Stomach (tissue), 9 donors: ENCODE results near the gene WDR86. TPM values are rescaled to one million over a fixed set of nuclear protein-coding genes. Genes with fewer than 3 reads are reported as not detected.

Experiments used
- DNase-seq, 2 donors: peaks; one replicate each; pipeline versions ENCODE4 v3.0.0 to v3.0.0-alpha.2; 2013 to 2019
- H3K27ac ChIP-seq, 5 donors: fragments of 200-600 bp in 4 of 5; sonication (generic) in 4 of 5; one replicate each; pipeline ENCODE4 v1.5.1; 2013 to 2019; ENCODE audit warnings: mild to moderate bottlenecking in 1 of 5, moderate library complexity in 1 of 5
- H3K27me3 ChIP-seq, 3 donors: fragments of 200-600 bp; sonication (generic); one replicate each; pipeline ENCODE4 v1.5.1; 2017 to 2019; ENCODE audit warnings: mixed run types in 1 of 3
- H3K36me3 ChIP-seq, 4 donors: fragments of 200-600 bp; sonication (generic); 1 replicate in 3 of 4; 2 replicates in 1 of 4; pipeline ENCODE4 v1.5.1; 2016 to 2019
- H3K4me1 ChIP-seq, 4 donors: fragments of 200-600 bp; sonication (generic); one replicate each; pipeline ENCODE4 v1.5.1; 2016 to 2019
- H3K4me3 ChIP-seq, 4 donors: fragments of 200-600 bp; sonication (generic) in 3 of 4; one replicate each; pipeline ENCODE4 v1.5.1; 2016 to 2019; ENCODE audit warnings: mild to moderate bottlenecking in 1 of 4
- H3K9me3 ChIP-seq, 4 donors: fragments of 200-600 bp; sonication (generic); one replicate each; pipeline ENCODE4 v1.5.1; 2016 to 2019
- EP300 ChIP-seq: sonication (generic); formaldehyde crosslinking; IDR thresholded peaks from one replicate; pipeline ENCODE4 v1.6.1; 2017; ENCODE audit warnings: antibody characterized with exemption
- POLR2A ChIP-seq, 4 donors: fragments of 450-650 bp; IDR thresholded peaks; one replicate each; pipeline ENCODE4 v1.6.1; 2016; ENCODE audit warnings: antibody characterized with exemption in 4 of 4, control low read depth in 2 of 4, mild to moderate bottlenecking in 1 of 4, moderate library complexity in 1 of 4
- POLR2AphosphoS5 ChIP-seq, 3 donors: sonication (generic); formaldehyde crosslinking; IDR thresholded peaks; one replicate each; pipeline ENCODE4 v1.6.1; 2016; ENCODE audit warnings: antibody characterized with exemption in 3 of 3
- whole genome bisulfite sequencing, 5 donors: extraction: QIAGEN DNeasy Blood & Tissue Kit in 3 of 5; methylation state at CpG; one replicate each; pipeline versions ENCODE4 v1.1.5 to v1.1.7; 2013 to 2018; 5-methylcytosine and 5-hydroxymethylcytosine counted together
- intact Hi-C: fragments of 100-400 bp; cut with DNase I; formaldehyde crosslinking; loops from one replicate; pipeline ENCODE4 v1.15.1; 2023; ENCODE audit warnings: low total_unique reads
- polyA plus RNA-seq, 3 donors: library from polyadenylated mRNA; stranded (reverse); fragments of 200-250 nt; gene quantifications; one replicate each; pipeline ENCODE4 v1.2.3, GENCODE V29; 2013
- total RNA-seq, 5 donors: library from RNA; depleted of rRNA; stranded (reverse); fragments of >200 nt; gene quantifications; one replicate each; pipeline versions ENCODE4 v1.1.0 to v1.2.3, GENCODE V29; 2014 to 2016
- TF ChIP-seq, protein P1 (sequence below), 7 experiments: fragments of 450-650 bp in 4 of 7; fragments of 200-600 bp in 3 of 7; sonication (generic) in 3 of 7; IDR thresholded peaks; one replicate each; pipeline ENCODE4 v1.5.1; 2016 to 2019; ENCODE audit warnings: antibody characterized with exemption in 7 of 7, control low read depth in 2 of 7, mild to moderate bottlenecking in 1 of 7
- donor health status: healthy with polysubstance abuse.
- donor health status: Bipolar disorder and iron deficiency.
- donor health status: healthy.

The WDR86 gene
- total and polyA plus RNA-seq, 8 donors = 1.2 to 15.8 (median 5.2) TPM

DNA sequence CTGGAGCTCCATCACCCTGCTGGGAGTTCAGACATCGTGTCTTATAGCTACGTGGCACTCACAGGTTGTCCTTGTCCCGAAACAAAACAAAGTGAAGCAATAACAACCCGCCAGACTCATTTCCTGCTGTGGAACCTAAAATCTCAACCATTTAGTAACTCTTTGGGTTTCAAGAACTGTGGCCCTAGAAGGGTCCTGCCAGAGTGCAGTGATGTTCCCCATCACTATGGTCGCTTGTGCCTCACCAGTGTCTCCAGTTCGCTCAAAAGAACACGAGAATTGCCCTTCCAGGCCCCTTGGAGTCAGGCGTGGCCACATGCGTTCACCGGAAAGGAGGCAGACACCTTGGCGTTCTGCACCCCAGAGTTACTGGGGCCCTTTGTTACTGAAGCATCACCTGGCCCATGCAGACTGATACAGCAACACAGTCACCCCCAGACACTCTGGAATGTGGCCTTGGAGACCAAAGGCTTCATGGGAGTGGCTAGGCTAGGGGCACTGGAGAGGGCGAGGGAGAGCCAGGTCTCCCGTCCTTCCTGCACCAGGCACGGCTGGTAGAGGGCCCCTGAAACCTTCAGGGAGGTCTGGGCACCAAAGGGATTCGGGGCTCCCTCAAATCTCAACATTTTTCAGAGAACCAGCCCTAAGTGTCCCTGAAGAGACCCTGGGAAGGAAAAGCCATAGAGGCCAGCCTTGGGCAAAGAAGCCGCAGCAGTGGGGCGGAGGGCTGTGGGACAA lies 29.2 kb upstream of the WDR86 start:
- no peaks in the 10 kb centered on the region for H3K9me3 ChIP-seq
- H3K36me3 ChIP-seq = no peaks in the 10 kb centered on the region
- peaks cover 12 to 44% (median 26%) of the 10 kb centered on the region in 4 donors for H3K4me1 ChIP-seq
- peaks cover 0 to 31% (median 17%) of the 10 kb centered on the region in 3 donors for H3K27me3 ChIP-seq
- intact Hi-C loops = no loop called here
- 88 to 91% (median 90%) methylated on average over 13 to 17 of the region's 17 CpGs for WGBS, 5 donors
- H3K27ac ChIP-seq = peak overlapping the region in 1 of 5 donors; percentile 79
- no peak for TF ChIP-seq POLR2A (IDR thresholded peaks at IDR 0.05)
- DNase-seq = no peak
- peak overlapping the region in 3 of 4 donors; percentile 31 to 35 (median 34) for H3K4me3 ChIP-seq

DNA sequence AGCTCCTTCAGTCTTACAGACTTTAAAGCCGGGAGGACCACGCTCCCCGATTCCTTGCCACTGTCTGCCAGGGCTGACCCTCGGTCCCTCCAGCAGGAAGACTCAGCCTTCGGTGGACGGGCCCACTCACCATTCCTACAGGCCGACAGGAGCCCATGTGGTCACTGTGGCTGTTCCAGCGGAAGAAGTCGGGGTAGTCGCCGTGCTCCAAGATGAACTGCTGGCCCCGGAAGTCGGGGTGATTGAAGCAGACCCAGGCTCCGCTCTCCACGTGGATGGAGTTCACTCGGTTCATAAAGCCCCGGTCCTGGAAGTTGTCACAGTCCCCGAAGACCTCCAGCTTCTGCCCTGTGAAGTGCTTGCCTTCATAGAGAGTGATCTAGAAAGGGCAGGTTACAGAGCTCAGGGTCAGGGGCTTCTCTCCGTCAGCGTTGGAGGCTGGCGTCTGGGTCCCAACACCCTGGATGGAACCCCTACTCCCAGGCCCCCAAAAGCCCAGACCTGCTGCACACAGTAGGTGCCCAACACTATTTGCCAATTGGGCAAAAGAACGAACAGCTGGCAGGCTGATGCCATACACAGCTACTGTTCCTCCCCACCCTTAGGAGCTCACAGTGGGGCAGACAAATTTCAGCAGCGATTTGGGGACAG lies 28.2 kb upstream of the WDR86 start:
- Histone ChIP-seq H3K4me1 (peaks cover 12 to 44% (median 26%) of the 10 kb centered on the region in 4 donors), H3K4me3 (no peak overlapping the region), H3K9me3 (no peaks in the 10 kb centered on the region), H3K27me3 (peaks cover 0 to 31% (median 17%) of the 10 kb centered on the region in 3 donors), H3K27ac (peak overlapping the region in 2 of 5 donors; percentile 71 to 86), H3K36me3 (no peaks in the 10 kb centered on the region)
- intact Hi-C loops = no loop called here
- TF ChIP-seq POLR2A (IDR thresholded peaks at IDR 0.05) (no peak), EP300 (no peak), POLR2AphosphoS5 (IDR thresholded peaks at IDR 0.05) (no peak)
- no peak for DNase-seq
- 90 to 95% (median 94%) methylated on average over 22 to 23 of the region's 23 CpGs for whole genome bisulfite sequencing, 5 donors

DNA sequence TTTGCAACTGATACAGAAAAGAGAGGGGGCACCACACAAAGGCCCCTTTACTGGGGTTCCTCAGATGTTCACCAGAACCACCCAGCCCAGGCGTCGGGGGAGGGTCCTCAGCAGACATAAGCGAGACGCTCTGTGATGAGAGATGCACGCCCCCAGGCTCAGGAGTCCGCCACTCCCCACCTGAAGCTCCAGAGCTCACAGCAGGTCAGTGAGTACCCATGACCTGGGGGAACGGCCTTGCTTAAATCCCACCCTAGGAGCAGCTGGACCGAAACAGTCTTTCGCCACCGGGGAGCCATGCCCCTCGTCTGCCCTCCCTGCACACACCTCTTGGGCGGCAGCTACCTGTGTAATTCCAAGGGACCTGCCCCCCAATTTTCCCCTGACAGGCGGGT lies 27.3 kb upstream of the WDR86 start:
- no peak for TF ChIP-seq POLR2AphosphoS5 (IDR thresholded peaks at IDR 0.05)
- TF ChIP-seq POLR2A (IDR thresholded peaks at IDR 0.05) = no peak
- TF ChIP-seq, protein P1, sequence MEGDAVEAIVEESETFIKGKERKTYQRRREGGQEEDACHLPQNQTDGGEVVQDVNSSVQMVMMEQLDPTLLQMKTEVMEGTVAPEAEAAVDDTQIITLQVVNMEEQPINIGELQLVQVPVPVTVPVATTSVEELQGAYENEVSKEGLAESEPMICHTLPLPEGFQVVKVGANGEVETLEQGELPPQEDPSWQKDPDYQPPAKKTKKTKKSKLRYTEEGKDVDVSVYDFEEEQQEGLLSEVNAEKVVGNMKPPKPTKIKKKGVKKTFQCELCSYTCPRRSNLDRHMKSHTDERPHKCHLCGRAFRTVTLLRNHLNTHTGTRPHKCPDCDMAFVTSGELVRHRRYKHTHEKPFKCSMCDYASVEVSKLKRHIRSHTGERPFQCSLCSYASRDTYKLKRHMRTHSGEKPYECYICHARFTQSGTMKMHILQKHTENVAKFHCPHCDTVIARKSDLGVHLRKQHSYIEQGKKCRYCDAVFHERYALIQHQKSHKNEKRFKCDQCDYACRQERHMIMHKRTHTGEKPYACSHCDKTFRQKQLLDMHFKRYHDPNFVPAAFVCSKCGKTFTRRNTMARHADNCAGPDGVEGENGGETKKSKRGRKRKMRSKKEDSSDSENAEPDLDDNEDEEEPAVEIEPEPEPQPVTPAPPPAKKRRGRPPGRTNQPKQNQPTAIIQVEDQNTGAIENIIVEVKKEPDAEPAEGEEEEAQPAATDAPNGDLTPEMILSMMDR (IDR thresholded peaks at IDR 0.05) = no peak
- no peak for TF ChIP-seq EP300
- WGBS, 5 donors = 83 to 95% (median 90%) methylated on average over 11 to 13 of the region's 13 CpGs
- Histone ChIP-seq H3K9me3 (no peaks in the 10 kb centered on the region), H3K27me3 (peaks cover 0 to 31% (median 17%) of the 10 kb centered on the region in 3 donors), H3K27ac (peak overlapping the region in 4 of 5 donors; percentile 18 to 86 (median 65)), H3K36me3 (no peaks in the 10 kb centered on the region), H3K4me3 (no peak overlapping the region), H3K4me1 (peaks cover 12 to 44% (median 26%) of the 10 kb centered on the region in 4 donors)
- no peak for DNase-seq
- intact Hi-C loops = no loop called here

DNA sequence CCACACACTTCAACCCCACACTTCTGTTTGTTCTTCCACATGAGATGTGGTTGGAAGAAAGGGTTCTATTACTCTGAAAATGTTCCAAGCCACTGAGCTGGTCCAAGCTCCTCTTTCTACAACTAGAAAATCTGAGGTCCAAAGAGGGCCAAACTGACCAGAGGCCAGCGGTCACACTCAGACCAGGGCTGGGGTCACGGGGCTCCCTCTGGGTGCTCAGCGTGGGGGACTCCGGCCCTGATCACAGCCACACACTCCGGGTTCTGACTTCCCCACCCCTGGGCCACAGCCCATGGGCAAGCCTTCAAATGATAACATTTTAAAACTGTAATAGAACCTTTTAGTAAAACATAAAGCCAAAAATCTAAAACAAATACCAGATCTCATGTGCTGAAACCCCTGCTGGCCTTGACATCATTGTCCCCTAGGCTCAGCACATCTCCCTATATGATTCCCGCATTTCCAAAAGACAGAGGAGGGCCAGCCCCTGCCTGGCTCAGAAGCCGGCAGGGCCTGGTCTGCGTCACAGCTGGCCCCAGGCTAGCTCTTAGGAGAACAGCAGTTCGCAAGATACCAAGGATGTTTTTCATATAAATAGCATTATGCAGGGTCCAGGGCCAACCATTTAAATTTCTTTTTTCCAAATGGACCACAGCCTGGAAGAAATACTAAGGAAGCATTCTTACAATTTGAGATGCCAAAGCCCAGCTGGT lies 26.8 kb upstream of the WDR86 start:
- Histone ChIP-seq H3K4me1 (peaks cover 12 to 44% (median 24%) of the 10 kb centered on the region in 4 donors), H3K27ac (peak overlapping the region in 4 of 5 donors; percentile 47 to 86 (median 65)), H3K36me3 (no peaks in the 10 kb centered on the region), H3K9me3 (no peaks in the 10 kb centered on the region), H3K27me3 (peaks cover 0 to 31% (median 17%) of the 10 kb centered on the region in 3 donors), H3K4me3 (no peak overlapping the region)
- peak in 1 of 2 donors; percentile 82 for DNase-seq
- intact Hi-C loops = no loop called here
- 68 to 79% (median 79%) methylated on average over 8 to 9 of the region's 9 CpGs for WGBS, 5 donors
- TF ChIP-seq POLR2A (IDR thresholded peaks at IDR 0.05) = no peak
- TF ChIP-seq EP300 = no peak
- peak in 1 of 3 donors; percentile 8 for TF ChIP-seq POLR2AphosphoS5 (IDR thresholded peaks at IDR 0.05)
- TF ChIP-seq, protein P1 (IDR thresholded peaks at IDR 0.05) = no peak

DNA sequence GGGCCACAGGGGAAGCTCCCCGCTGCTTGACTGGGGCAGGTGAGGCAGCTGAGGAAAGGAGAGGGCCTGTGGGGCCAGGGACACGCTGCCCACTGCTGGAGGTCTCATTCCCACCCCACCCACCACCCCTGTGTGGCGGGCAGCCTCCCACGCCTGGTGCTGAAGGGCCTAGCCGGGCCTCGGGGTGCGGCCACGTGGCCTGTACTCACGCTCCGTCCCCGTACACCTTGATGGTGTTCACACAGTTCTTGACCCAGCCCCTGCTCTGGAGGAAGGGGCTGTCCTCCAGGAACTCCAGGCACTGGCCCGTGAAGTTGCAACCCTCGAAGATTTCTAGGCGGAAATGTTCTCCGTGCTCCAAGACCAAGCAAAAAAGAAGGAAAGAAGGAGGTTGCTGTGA lies 26.1 kb upstream of the WDR86 start:
- DNase-seq = no peak
- H3K4me1 ChIP-seq = peaks cover 12 to 37% (median 19%) of the 10 kb centered on the region in 4 donors
- TF ChIP-seq, protein P1 (IDR thresholded peaks at IDR 0.05) = no peak
- TF ChIP-seq EP300 = no peak
- TF ChIP-seq POLR2AphosphoS5 (IDR thresholded peaks at IDR 0.05) = no peak
- TF ChIP-seq POLR2A (IDR thresholded peaks at IDR 0.05) = no peak
- H3K36me3 ChIP-seq = no peaks in the 10 kb centered on the region
- H3K9me3 ChIP-seq = no peaks in the 10 kb centered on the region
- H3K4me3 ChIP-seq = no peak overlapping the region
- intact Hi-C loops = no loop called here
- 90 to 96% (median 92%) methylated on average over 9 to 15 of the region's 15 CpGs for WGBS, 5 donors
- peaks cover 0 to 29% (median 17%) of the 10 kb centered on the region in 3 donors for H3K27me3 ChIP-seq
- peak overlapping the region in 3 of 5 donors; percentile 47 to 86 (median 71) for H3K27ac ChIP-seq
